ENCODE measurements around the gene PPARA. TPM values are rescaled to one million over a fixed set of nuclear protein-coding genes. Genes with fewer than 3 reads are reported as not detected.

The PPARA gene
- total RNA-seq, 1 donor from 2014 or later = 14.8 TPM

DNA sequence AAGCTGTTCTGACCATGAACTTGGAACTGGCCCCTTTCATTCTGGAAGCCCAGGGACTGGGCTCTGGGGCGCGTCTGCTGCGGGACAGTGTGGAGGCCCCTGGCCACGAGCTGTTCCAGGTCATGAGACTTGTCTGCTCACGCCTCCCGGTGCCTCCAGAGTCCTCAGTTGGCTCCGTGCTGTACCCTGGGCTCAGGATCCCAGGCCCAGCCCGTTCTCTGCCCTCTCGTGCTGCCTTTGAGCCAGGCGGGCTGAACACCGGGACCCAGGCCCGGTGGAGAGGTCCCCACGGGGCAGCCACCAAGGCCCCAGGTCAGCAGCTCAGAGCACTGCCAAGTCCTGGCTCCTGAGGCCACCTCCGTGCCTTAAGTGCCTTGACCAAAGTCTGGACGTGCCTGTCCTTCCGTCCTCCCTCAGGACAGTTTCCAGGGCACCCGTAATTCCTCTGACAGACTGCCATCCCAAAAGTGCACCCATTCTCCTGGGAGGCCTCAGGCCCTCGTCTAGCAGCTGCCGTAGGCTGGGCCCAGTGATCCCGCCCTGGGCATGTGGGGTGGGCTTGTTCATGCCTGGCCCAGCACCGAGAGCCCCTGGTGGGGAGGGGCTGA lies 36.3 kb upstream of the PPARA start:
- intact Hi-C loops (cut with micrococcal nuclease) = loop anchor here (10.0 kb wide), 1 partner anchor 249 kb away; no protein-coding TSS in a partner anchor

DNA sequence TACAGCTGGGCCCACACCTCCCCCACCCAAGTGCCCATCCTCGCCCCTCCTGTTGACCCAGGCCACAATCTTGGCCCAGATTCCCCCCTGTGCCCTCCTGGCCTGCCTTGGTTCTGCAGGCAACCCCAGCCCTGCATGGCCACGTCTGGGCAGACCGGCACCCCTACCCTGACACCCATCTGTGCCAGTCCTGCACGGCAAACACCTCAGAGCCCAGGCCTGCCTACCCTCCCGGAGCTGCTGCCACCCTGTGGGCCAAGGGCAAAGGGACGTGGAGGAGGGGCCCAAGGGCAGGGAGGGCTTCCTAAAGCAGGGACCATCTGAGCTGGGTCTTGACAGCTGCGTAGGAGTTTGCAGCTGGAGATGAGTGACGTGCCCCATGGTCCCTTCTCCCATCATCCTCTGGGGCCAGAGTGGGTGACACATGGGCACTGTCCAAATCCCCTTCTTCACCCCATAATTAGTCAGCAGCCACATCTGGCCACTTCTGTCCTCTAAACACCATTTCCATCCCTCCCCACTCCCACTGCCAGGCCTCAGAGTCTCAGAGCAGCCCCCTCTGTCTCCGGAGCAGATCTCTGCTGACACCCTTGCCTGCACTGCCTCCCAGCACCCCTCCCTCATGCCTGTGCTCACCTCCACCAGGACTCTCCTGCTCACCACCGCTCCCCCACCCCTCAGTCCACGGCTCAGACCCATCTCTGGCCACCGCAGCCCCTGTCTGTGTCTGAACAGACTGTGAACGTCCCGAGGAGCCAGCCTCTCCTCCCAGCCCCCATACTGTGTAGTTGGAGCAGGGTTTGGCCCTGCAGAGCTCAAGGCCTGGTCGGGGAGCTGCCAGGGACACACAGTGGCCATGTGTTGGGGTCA lies 35.6 kb upstream of the PPARA start:
- intact Hi-C loops (cut with micrococcal nuclease) = loop anchor here (5.0 to 10.0 kb wide), 3 partner anchors 57 to 467 kb away; no protein-coding TSS in a partner anchor

DNA sequence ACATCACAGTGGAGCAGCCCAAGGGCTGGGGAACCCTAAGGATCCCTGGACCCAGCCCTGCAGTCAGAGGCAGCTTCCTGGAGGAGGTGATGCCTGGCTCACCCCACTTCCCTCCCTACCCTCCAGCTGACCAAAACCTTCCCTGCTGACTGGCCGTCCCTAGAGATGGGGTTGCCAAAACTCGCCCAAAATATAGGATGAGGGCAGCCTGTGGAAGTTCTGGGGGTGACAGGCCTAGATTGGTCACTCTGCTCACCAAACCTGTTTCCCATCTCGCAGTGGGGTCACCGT lies 35.0 kb upstream of the PPARA start:
- intact Hi-C loops (cut with micrococcal nuclease) = loop anchor here (5.0 to 10.0 kb wide), 3 partner anchors 58 to 468 kb away; no protein-coding TSS in a partner anchor

DNA sequence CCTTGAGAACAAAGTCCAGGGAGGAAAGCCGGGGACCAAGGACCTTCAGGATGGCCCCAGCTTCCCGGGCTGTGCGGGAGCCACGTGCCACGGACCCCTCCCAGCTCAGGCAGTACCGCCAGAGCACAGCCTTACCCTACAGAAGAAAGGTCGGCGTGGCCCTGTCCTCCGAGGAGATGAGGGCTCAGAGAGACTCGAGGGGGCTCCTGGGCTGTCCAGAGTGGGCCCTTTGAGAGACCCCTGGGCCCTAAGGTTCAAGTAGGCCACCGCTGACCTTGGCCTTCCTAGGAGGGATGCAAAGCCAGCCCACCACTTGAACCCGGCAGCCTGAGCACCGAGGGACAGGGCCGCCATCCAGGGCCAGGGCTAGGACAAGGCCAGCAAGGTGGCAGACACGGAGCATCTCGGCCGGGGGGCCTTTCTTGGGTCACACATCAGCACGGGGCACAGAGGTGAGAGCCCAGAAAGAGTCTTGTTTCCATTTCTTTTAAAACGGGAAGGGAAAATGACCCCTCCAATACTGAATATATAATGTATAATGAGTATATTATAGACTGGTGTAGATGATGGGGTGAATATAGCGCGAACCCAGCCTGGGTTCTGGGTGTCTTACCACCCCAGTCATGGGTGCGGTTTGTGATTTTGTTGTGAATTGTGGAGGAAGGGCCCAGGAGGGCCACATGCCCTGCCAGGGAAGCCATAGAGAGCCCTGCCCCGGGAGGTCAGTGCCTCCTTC lies 34.4 kb upstream of the PPARA start:
- intact Hi-C loops (cut with micrococcal nuclease) = loop anchor here (1.0 to 10.0 kb wide), 6 partner anchors 59 to 469 kb away; no protein-coding TSS in a partner anchor

DNA sequence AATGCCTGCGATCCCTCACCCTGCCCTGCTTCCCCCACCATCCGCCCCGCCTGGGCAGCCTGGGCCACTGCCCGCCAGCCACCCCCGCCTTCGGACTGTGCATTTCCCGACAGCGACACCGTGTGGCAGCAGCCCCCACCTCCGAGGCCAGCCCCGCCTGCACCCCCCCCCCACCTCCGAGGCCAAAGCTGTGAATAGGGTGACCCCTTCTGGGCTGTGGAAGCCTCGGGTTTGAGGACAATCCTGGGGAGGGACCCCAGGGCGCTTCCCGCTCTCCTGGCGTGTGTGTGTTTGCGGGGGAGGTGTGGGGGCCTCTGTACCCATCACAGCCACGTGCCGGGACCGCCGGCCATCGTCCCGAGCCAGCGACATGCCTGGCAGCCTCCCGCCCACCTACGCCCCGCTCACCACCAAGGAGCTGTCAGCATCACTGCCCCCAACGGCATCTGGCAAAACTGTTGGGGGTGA lies 33.8 kb upstream of the PPARA start:
- intact Hi-C loops (cut with micrococcal nuclease) = loop anchor here (1.0 to 10.0 kb wide), 6 partner anchors 59 to 469 kb away; no protein-coding TSS in a partner anchor

DNA sequence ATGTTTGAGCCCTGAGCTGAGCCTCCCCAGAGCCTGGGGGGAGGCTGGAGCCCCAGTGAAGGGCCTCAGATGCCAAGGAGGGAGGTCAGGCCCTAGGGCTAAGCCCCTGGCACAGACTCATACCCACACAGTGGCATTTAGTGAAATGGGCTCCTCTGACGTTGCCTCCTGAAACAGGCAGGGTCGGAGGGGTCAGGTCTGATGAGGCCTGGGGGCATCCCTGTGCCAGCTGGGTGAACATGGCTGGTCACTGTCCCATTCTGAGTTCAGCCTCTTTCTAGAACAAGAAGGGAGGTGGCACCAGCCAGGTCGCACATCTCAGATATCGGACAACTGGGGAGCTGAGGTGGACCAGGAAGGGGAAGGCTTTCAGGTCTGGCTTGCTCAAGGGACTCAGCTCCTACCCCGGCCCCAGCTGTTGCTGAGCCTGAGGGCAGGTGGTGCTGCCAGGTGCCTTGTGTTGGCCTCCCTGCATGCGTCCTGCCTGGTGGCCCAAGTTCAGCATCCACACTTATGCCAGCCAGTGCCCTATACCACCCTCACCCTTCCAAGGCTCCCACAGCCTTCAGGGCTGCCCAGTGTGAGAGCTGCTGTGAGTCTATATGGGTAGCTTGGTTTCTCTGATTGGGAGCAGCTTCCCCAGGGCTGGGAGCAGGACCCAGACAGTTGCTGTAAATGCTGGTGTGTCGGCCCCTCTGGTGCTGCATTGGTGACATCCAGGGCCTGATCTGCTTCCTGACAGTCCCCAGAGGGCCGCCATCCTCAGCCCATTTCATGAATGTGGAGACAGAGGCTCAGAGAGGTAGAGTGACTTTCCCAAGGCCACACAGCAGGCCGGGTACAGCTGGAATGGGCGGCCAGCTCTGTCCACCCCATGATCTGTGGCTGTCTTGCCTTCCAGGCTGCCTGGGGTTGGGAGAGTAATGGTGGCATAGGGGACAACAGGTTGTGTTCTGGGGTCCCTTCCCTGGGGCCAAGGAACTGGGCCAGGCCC lies 32.8 kb upstream of the PPARA start:
- intact Hi-C loops (cut with micrococcal nuclease) = loop anchor here (5.0 to 10.0 kb wide), 3 partner anchors 60 to 470 kb away; no protein-coding TSS in a partner anchor

DNA sequence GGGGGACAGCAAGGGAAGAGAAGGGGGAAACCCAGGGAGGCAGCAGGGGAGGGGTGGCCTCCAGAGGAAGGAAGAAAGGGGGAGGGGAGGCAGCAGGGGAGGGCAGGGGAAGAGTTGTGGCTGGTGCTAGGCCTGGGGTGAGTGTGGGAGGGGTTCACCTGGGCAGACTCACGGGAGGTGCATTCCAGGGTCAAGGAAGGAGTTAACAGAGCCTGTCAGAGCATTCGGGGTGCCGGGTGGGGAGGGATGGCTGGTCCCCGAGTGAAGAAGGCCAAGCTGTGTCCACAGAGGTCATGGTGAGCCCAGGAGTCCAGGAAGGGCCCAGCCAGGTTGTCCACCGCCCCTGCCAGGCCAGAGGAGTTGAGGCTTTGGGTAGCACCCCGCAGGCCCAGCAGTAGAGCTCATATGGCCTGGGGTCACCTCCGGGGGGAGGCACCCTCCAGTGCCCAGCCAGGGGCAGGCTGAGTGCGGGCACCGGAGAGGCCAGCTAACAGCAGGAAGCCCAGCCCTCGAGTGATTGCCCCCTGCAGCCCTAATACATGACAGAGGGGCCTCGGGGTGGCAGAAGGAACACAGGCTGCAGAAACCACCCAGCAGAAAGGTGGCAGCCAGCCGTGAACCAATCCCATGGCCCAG lies 31.1 kb upstream of the PPARA start:
- intact Hi-C loops (cut with micrococcal nuclease) = loop anchor here (5.0 to 10.0 kb wide), 3 partner anchors 62 to 472 kb away; no protein-coding TSS in a partner anchor

DNA sequence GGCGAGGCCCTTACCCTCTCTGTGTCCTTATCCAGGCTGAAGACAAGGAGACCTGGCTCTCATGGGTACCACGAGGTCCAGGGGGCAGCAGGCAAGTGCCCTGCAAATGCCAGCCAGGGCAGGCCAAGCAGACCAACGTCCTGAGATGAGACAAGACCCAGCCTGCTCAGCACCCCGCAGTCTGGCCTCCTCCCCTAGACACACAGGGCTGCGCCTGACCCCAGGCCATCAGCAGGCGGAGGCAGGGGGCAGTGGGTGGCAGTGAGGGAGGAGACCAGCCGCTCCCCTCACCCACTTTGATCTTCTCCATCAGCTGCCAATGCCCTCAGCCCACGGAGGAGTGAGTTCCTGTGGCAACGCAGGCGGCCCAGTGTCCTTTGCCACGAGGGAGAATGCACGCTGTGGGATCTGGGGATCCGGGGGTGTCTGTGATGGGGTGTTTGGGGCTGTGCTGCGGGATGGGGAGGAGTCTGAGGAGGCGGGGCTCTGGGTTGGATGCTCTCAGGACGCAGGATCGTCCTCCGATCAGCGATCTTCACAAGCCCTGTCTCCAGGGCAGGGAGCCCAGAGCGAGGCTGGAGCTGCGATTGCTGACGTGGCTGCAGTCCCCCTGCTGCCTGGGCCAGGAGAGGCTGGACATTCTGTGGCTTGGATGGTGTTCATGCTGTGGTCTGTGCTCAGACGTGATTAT lies 30.5 kb upstream of the PPARA start:
- intact Hi-C loops (cut with micrococcal nuclease) = loop anchor here (5.0 to 10.0 kb wide), 3 partner anchors 63 to 473 kb away; no protein-coding TSS in a partner anchor

DNA sequence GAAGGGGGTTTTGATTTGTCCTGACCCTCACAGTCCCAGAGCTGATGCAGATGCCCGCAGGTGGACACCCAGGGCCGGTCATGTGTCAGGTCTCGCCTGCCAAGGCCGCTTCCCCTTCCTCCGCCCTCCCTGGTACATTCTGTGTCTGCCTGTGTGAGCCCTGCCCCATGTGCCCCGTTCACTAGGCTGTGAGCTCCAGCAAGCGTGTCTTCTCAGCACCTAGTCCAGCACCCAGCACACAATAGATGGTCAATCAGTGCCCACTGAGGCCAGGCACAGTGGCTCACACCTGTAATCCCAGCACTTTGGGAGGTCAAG lies 29.9 kb upstream of the PPARA start:
- intact Hi-C loops (cut with micrococcal nuclease) = no loop called here

DNA sequence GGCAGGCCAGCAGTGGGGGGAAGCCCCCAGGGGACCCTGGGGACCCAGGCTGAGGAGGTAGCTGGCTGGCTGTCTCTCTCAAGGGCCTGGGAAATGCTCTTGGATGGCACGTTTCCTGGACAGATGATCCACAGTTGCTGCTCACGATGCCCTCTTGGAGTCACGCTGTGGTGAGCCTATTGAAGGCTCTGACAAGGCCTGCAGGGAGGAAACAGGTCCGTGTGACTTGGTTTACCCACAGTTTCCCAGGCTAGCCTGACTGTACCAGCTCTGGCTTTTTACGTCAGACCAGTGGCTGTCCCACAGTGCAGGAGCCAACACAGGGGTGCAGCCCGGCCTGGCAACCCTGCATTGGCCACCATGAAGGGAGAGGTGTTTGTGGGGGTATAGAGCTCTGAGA lies 29.2 kb upstream of the PPARA start:
- intact Hi-C loops (cut with micrococcal nuclease) = no loop called here

DNA sequence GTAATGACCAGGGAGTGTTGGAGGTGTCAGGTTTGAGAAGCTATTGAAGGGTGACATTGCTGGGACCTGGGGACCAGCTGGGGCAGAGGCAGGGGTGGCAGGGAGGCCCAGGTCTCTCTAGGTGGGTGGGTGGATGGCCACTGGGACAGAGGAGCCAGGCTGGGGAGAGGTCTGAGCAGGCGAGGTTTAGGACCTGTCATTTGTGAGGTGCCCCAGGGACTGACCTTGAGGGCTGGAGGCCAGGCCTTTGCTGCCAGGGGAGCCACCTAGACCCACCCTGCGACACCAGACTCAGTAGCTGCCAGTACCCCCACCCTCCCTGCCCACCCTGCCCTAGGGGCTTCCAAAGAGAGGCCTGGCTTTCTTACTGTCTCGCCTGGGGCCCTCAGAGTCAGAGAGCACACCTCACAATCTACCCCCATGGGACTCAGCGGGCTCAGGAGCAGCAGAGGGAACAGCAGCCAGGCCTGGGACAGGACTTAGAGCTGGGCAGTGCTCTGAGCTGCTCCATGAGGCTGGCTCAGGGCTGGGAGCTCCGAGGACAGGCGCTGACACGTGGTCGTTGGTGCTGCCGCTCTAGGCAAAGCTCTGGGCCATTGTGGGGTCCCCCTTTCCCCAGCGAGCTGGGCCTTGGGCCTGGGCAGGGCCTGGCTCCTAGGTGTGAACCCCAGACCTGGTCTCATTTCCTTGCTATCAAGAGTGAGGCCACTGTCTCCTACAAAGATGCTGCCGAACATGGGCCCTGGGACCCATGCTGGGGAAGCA lies 28.6 kb upstream of the PPARA start:
- intact Hi-C loops (cut with micrococcal nuclease) = loop anchor here (1.0 to 2.0 kb wide), 3 partner anchors 29 to 421 kb away; partner anchors contain the start of genes GTSE1 and PPARA

DNA sequence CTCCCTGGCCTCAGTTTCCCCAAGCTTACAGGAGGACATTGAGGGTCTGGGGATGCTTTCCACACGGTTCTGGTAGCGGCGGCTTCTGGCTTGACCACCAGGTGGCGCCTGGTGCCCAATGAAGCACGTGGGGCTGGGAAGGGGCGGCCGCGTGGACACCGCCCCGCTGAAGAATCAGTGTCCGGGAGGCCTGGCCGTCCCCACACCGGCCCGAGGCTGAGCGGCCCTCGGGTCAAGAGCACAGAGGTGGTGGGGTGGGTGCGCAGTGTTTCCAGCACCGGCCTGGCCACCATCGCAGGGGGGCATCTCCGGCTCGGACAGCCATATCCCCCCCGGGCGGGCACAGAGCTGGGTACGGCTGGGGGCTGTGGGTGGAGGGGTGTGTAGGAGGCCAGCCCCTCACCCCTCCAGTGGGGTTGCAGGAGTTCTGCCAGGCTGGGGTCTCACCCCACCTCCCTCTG lies 27.8 kb upstream of the PPARA start:
- intact Hi-C loops (cut with micrococcal nuclease) = loop anchor here (1.0 to 2.0 kb wide), 3 partner anchors 28 to 420 kb away; partner anchors contain the start of genes GTSE1 and PPARA

DNA sequence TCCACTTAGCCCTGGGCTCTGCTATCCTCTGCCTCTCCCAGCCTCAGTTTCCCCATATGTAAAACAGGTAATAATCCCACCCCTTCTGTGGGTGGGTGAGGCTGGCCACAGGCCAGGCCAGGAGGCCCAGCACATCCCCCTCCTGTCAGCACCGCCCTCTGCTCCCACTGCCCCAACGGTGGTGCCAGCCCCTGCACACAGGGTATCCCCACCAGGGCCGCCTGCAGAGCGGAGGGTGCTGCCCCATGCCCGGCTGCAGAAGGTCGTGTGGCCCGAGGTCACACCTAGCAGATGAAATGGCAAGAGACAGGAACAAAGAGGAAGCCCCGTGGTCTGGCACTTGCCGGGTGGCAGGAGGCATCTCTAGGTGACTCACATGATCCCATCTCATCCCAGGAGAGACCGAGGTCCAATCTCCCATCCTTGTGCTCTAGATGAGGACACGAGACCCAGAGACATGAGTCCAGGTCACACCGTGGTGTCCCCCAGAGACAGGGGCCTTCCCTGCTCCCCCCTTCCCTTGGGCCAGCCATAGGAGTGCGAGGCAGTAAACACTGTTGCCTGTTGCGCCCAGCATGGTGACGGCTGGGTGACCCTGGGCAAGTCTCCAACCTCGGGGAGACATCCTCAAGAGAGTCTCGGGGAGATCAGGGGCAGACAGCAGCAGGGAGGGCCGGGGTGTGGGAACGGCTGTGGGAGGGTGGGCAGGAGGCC lies 27.2 kb upstream of the PPARA start:
- intact Hi-C loops (cut with micrococcal nuclease) = loop anchor here (1.0 to 2.0 kb wide), 3 partner anchors 28 to 419 kb away; partner anchors contain the start of genes GTSE1 and PPARA

DNA sequence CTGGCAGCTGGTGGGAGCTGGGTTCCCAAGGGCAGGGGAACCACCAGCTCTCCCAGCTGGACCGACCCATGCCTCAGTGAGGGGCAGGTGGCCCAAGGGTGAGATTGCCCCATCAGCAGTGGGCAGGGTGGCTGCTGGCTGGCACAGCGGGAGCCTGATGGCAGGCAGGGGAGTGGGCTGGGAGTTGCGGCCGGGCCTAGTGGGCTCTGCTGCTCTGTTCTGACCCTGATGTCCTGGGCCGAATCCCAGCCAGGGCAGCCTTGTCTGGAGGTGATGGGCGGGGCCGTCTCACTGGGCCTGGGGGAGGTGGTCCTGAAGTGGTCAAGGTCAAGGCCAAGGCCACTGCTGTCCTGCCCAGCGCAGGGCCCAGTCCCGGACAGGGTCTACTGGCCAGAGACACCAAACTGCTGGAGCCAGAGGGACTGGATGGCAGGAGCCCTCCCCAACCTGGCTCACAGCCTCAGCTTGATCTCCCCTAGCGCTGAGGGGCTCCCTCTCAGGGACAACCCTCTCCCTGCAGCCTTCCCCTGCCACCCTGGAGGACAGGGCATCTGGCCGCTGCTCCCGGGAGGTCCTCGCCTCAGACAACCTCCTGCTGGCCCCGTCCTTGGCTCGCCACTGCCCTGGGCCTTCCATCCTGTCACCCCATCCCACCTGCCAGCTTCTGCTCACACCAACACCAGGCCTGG lies 26.5 kb upstream of the PPARA start:
- intact Hi-C loops (cut with micrococcal nuclease) = loop anchor here (2.0 kb wide), 1 partner anchor 27 kb away; the partner anchor contains the start of gene PPARA

DNA sequence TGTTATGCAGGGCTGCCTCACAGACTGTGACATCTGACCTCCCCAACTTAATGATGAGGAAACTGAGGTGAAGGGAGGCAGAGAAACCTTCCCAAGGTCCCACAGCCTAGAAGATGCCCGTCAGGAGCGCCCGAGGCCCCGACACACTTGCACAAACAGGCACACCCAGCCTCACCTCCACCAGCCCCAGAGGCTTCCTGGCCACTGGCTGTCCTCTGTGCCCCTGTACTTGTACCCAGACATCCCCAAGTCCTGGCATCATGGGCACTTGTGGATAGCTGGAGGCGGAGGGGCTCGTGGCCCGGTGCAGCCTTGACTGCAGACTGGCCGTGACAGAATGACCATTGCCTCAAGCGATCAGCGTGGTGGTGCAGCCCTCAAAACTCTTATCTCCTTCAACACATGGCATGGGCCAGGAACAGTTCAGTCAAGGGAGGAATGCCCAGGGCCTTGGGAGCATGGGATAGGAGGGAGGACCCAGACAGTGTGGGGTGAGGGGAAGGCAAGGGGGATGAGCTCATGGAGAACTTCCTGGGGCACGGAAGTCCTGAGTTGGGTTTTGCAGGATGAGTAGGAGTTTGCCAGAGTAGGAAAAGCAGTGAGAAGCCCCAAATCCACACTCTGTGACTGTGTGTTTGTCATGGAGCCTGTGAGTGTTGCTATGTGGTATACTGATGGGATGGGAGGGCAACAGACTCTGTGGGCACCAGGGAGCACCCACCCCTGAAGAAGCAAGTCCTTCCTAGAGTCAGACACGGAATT lies 25.8 kb upstream of the PPARA start:
- intact Hi-C loops (cut with micrococcal nuclease) = no loop called here

DNA sequence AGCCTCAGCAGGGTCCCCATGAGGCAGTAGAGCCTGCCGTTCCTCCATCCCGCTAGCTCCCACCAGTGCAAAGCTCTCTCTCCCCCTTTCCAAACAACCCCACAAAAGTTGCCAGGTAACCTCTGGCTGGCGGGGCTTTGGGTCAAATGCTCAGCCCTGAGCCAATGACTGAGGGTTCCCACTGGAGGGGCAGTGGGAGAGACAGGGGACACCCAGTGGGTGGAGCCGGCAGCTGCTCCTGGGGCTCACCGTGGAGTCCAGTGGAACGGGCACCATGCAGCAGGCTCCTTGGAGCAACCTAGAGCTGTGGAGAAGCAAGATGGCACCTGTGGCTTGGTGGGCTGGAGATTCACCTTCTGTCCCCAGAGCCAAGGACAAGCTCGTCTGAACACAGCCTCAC lies 25.0 kb upstream of the PPARA start:
- intact Hi-C loops (cut with micrococcal nuclease) = no loop called here

Data from T-helper 1 cell treated with Interleukin-12 subunit alpha and Interleukin-12 subunit beta and Interleukin-4 antibody, amounts not matched to agents 30 ng/mL and 1 ng/mL, for 36 hours (primary cell).